HG02588 (cell line): ENCODE measurements around the gene BIN1.

Experiments
- ATAC-seq: cut with Tn5 transposase; IDR thresholded peaks from one replicate; pipeline ENCODE4 v1.9.1; 2021; ENCODE audit warnings: mild to moderate bottlenecking, moderate library complexity; ENCODE audit not compliant: unreplicated experiment

The BIN1 gene

GRCh38 chr2:127008265-127009015 is 98.5 kb downstream of the BIN1 start:
- ATAC-seq = no peak

DNA sequence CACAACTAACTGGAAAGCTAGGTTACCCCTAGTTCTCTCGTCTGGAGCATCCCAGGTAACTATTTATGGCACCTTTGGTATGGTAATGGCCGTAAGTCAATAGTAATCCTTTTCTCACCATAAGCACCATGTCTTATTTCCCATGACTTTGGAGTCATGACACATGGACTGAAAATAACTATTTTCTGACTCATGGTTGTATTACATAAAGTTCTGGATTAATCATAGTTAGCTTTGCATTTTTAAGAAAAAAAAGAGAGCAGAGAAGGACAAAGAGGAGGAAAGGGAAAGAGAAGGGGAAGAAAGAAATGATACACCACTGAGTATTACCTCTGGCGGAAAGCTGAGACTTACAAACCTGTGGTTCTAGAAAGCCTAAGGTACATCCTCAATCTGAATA is 99.3 kb downstream of the BIN1 start:
- ATAC-seq = no peak

GRCh38 chr2:127006962-127007361 is 100.0 kb downstream of the BIN1 start:
- ATAC-seq = no peak

DNA sequence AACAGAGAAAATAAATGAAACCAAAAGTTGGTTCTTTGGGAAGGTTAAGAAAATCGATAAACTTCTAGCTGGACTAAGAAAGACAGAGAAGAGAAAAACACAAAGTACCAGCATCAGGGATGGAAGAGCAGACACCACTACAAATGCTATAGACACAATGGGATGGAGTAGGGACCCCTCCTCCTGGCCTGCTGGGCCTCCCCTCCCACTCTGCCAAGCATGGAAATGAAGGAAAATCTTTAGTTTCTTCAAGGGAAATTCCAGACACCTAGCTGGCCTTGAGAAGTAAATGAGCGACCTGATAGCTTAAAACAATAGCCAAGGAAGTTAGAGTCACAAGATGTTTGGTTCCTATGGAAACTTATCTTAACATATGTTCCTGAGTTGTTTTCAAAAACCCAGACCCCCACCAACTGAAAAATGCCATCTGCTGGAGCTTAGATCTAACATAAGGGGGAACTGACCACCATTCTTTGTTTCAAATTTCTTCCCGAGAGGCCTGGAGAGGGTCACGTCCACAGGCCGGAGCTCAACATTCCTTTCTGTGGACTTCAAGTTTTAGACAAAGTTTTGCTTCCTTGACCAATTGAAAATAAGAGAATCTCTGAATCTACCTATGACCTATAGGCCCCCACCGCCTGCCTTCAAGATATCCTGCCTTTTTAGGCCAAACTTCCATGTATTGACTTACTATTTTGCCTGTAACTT is 101.9 kb downstream of the BIN1 start:
- ATAC-seq = no peak

GRCh38 chr2:127003070-127003800 is 103.7 kb downstream of the BIN1 start:
- no peak for ATAC-seq

- no peak for ATAC-seq
Observed at GRCh38 chr2:127001751-127002150, 105.2 kb downstream of the BIN1 start.

DNA sequence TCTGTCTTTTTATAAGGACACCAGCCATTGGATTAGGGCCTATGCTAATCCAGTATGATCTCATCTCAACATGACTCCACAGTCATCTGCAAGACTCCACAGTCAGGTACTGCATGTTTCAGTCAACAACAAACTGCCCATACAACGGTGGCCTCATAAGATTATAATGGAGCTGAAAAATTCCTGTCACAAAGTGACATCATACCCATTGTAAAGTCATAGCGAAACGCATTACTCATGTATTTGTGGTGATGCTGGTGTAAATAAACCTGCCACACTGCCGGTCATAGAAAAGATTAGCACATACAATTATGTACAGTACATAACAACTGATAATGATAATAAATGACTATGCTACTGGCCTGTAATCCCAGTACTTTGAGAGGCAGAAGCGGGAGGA is 106.0 kb downstream of the BIN1 start:
- ATAC-seq = no peak

DNA sequence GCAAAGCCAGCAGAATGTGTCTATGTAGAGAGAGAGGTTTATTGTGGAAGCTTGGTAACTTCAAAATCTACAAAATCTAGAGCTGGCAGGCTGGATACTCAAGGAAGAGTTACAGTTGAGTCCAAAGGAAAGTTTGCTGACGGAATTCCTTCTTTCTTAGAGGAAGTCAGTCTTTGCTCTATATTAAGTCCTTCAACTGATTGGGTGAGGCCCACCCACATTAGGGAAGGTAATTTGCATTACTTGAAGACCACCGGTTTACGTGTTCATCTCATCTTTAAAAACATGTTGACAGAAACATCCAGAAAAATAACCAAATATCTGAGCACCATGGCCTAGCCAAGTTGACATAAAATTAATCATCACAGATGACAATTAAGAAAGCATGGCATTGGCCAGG is 106.8 kb downstream of the BIN1 start:
- ATAC-seq = no peak

DNA sequence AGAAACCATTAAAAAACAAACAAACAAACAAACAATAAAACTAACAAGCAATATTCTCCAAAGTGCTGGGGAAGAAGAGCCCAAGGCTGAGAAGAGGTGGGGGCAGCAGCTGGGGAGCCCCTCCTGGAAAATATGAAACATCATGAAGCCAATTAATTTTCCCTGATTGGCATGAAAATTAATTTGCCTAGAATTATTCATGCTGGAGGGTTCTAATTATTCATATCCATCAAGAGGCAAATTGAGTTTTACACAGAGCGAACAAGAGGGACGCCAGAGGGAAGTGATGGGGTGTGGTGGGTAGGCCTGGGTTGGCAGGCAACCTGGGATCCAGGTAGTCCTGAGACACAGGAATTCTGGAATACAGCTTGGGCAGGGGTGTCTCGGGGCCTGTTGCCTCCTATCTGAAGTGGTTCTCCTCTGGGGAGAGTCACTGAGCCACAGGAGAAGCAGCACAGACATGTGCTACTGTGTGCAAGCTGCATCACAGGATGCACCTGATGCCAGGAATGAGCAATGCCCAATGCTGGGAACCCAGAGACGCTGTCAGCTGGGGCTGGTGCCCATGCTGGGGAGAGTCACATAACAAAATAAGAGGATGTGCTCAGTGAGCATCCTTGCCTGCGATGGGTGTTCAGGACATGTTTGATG is 107.7 kb downstream of the BIN1 start:
- no peak for ATAC-seq

- ATAC-seq = no peak
Observed at GRCh38 chr2:126998486-126998885, 108.5 kb downstream of the BIN1 start.
